ENCODE data around the gene ZNF334.

Gene ZNF334

GRCh38 chr20:46545077-46545826 lies 31.9 kb upstream of the ZNF334 start:
- no peak for FAIRE-seq

GRCh38 chr20:46544576-46544975 lies 31.2 kb upstream of the ZNF334 start:
- FAIRE-seq: no peak

GRCh38 chr20:46543959-46544358 lies 30.6 kb upstream of the ZNF334 start:
- no peak for FAIRE-seq

- no peak for FAIRE-seq
Observed at GRCh38 chr20:46543033-46543432, 29.7 kb upstream of the ZNF334 start.

- FAIRE-seq: no peak
Observed at GRCh38 chr20:46541229-46541935, 28.0 kb upstream of the ZNF334 start.

- no peak for FAIRE-seq
Observed at GRCh38 chr20:46539113-46539512, 25.8 kb upstream of the ZNF334 start.

- FAIRE-seq: no peak
Observed at GRCh38 chr20:46530640-46531039, 17.3 kb upstream of the ZNF334 start.

GRCh38 chr20:46523696-46524328 lies 10.5 kb upstream of the ZNF334 start:
- FAIRE-seq: no peak

GRCh38 chr20:46523108-46523507 lies 9.7 kb upstream of the ZNF334 start:
- FAIRE-seq: no peak

GRCh38 chr20:46520976-46521579 lies 7.7 kb upstream of the ZNF334 start:
- no peak for FAIRE-seq

GRCh38 chr20:46520540-46520939 lies 7.2 kb upstream of the ZNF334 start:
- no peak for FAIRE-seq

- no peak for FAIRE-seq
Observed at GRCh38 chr20:46519471-46520068, 6.2 kb upstream of the ZNF334 start.

- no peak for FAIRE-seq
Observed at GRCh38 chr20:46509523-46509922, 3.8 kb downstream of the ZNF334 start.

- FAIRE-seq: no peak
Observed at GRCh38 chr20:46507760-46508407, 5.5 kb downstream of the ZNF334 start.

- no peak for FAIRE-seq
Observed at GRCh38 chr20:46505506-46505905, 7.9 kb downstream of the ZNF334 start.

GRCh38 chr20:46501961-46502360 lies 11.4 kb downstream of the ZNF334 start:
- no peak for FAIRE-seq

- no peak for FAIRE-seq
Observed at GRCh38 chr20:46501337-46501942, 11.9 kb downstream of the ZNF334 start.

- no peak for FAIRE-seq
Observed at GRCh38 chr20:46494077-46494476, 19.3 kb downstream of the ZNF334 start.

GRCh38 chr20:46491354-46491753 lies 22.0 kb downstream of the ZNF334 start:
- no peak for FAIRE-seq

- FAIRE-seq: no peak
Observed at GRCh38 chr20:46488451-46488850, 24.9 kb downstream of the ZNF334 start.

- FAIRE-seq: no peak
Observed at GRCh38 chr20:46487628-46488027, 25.7 kb downstream of the ZNF334 start.

GRCh38 chr20:46485431-46485830 lies 27.9 kb downstream of the ZNF334 start:
- no peak for FAIRE-seq
